Measurements from ENCODE around the gene CSTPP1.
"Not testable (repeated sequence)": the region's sequence is repeated elsewhere in the genome, so short reads cannot be mapped to it uniquely, and the experiment has no call there.

Gene CSTPP1

DNA sequence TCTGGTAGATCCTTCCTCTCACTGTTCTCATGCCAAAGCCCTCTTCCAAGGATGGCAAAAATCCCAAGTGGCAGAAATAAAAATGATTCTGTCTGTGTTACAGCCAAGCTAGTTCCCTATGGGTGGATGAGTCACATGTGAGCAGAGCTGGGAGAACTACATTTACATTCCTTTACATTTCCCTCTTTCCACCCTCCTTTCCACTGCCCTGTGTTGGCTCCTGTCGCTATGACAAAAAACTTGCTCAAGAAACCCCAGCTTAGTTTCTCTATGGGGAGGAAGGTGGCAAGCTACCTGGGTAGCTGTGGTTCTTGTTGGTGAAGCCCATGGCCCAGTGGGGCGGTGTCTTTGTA is 268.1 kb downstream of the CSTPP1 start:
- no peak overlapping the region for H3K4me3 ChIP-seq (ENCODE audit: low read depth in 1 of 2, low read length in 2 of 2)
- no peaks in the 10 kb centered on the region for H4K20me1 ChIP-seq (ENCODE audit: insufficient read depth, low read length)
- H3K27ac ChIP-seq (ENCODE audit: low read length) = no peak overlapping the region
- DNase-seq = no peak
- no peaks in the 10 kb centered on the region for H3K79me2 ChIP-seq (ENCODE audit: insufficient read depth, low read length)
- H3K36me3 ChIP-seq (ENCODE audit: insufficient read depth, low read length) = no peaks in the 10 kb centered on the region
- ATAC-seq (ENCODE audit: insufficient read depth, low read depth) = no peak
- no peaks in the 10 kb centered on the region for H3K4me1 ChIP-seq (ENCODE audit: insufficient read depth, low read length)
- H3K4me2 ChIP-seq (ENCODE audit: insufficient read depth, low read length) = no peak overlapping the region
- no peaks in the 10 kb centered on the region for H3K27me3 ChIP-seq (ENCODE audit: insufficient read depth, low read length, poor library complexity)
- no peak overlapping the region for H3K9ac ChIP-seq (ENCODE audit: low read depth, low read length)
- no peak overlapping the region for H2AFZ ChIP-seq (ENCODE audit: low read depth, low read length)
- TF ChIP-seq, protein P1, sequence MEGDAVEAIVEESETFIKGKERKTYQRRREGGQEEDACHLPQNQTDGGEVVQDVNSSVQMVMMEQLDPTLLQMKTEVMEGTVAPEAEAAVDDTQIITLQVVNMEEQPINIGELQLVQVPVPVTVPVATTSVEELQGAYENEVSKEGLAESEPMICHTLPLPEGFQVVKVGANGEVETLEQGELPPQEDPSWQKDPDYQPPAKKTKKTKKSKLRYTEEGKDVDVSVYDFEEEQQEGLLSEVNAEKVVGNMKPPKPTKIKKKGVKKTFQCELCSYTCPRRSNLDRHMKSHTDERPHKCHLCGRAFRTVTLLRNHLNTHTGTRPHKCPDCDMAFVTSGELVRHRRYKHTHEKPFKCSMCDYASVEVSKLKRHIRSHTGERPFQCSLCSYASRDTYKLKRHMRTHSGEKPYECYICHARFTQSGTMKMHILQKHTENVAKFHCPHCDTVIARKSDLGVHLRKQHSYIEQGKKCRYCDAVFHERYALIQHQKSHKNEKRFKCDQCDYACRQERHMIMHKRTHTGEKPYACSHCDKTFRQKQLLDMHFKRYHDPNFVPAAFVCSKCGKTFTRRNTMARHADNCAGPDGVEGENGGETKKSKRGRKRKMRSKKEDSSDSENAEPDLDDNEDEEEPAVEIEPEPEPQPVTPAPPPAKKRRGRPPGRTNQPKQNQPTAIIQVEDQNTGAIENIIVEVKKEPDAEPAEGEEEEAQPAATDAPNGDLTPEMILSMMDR (IDR thresholded peaks at IDR 0.05; ENCODE audit: borderline replicate concordance, extremely low read depth, low read length, poor library complexity, severe bottlenecking) = no peak
- TF ChIP-seq EZH2 (IDR thresholded peaks at IDR 0.05; ENCODE audit: borderline replicate concordance, low read depth, low read length, severe bottlenecking) = no peak
- no peaks in the 10 kb centered on the region for H3K9me3 ChIP-seq (ENCODE audit: insufficient read depth, low read length, severe bottlenecking)

DNA sequence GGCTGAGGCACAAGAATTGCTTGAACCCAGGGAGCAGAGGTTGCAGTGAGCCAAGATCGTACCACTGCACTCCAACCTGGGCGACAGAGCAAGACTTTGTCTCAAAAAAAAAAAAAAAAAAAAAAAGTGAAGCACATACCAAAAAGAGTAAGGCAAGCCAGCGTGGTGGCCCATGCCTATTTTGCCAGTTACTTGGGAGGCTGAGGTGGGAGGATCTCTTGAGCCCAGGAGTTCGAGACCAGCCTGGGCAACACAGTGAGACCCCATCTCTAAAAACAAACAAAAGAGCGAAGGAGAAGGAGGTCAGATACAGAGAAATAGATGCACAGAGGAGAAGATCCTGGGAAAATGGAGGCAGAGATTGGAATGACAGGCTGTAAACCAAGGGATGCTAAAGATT is 270.0 kb downstream of the CSTPP1 start:
- H3K79me2 ChIP-seq (ENCODE audit: insufficient read depth, low read length); H3K36me3 ChIP-seq (ENCODE audit: insufficient read depth, low read length); H3K4me2 ChIP-seq (ENCODE audit: insufficient read depth, low read length); DNase-seq; H3K9me3 ChIP-seq (ENCODE audit: insufficient read depth, low read length, severe bottlenecking); H2AFZ ChIP-seq (ENCODE audit: low read depth, low read length); H3K4me3 ChIP-seq (ENCODE audit: low read depth in 1 of 2, low read length in 2 of 2); ATAC-seq (ENCODE audit: insufficient read depth, low read depth); H3K27ac ChIP-seq (ENCODE audit: low read length); H3K9ac ChIP-seq (ENCODE audit: low read depth, low read length); H4K20me1 ChIP-seq (ENCODE audit: insufficient read depth, low read length); H3K4me1 ChIP-seq (ENCODE audit: insufficient read depth, low read length); H3K27me3 ChIP-seq (ENCODE audit: insufficient read depth, low read length, poor library complexity): not testable (repeated sequence)

DNA sequence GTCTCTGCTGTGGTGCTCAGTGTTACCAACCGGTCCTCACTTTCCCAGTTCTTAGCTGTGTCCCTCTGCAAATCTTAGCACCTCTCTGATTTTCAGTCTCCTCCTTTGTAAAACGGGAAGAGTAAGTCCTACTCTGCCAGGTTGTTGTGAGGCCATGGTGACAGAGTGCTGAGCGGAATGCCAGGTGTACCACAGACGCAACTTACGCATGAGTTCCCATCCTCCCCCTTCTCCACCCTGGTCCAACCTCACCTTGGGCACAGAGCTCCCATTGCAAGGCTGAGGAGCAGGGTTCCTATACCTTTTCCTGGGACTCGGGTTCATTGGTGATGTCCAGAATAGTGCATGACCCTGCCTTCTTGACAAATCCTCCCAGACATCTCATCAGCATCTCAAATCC is 270.9 kb downstream of the CSTPP1 start:
- TF ChIP-seq, protein P1 (IDR thresholded peaks at IDR 0.05; ENCODE audit: borderline replicate concordance, extremely low read depth, low read length, poor library complexity, severe bottlenecking) = no peak
- TF ChIP-seq EZH2 (IDR thresholded peaks at IDR 0.05; ENCODE audit: borderline replicate concordance, low read depth, low read length, severe bottlenecking) = no peak
- Histone ChIP-seq H3K79me2 (ENCODE audit: insufficient read depth, low read length) (no peaks in the 10 kb centered on the region), H2AFZ (ENCODE audit: low read depth, low read length) (no peak overlapping the region), H3K9me3 (ENCODE audit: insufficient read depth, low read length, severe bottlenecking) (no peaks in the 10 kb centered on the region), H3K27ac (ENCODE audit: low read length) (no peak overlapping the region), H4K20me1 (ENCODE audit: insufficient read depth, low read length) (no peaks in the 10 kb centered on the region), H3K4me2 (ENCODE audit: insufficient read depth, low read length) (no peak overlapping the region), H3K4me3 (ENCODE audit: low read depth in 1 of 2, low read length in 2 of 2) (no peak overlapping the region), H3K27me3 (ENCODE audit: insufficient read depth, low read length, poor library complexity) (no peaks in the 10 kb centered on the region), H3K4me1 (ENCODE audit: insufficient read depth, low read length) (no peaks in the 10 kb centered on the region), H3K9ac (ENCODE audit: low read depth, low read length) (no peak overlapping the region), H3K36me3 (ENCODE audit: insufficient read depth, low read length) (no peaks in the 10 kb centered on the region)
- ATAC-seq (ENCODE audit: insufficient read depth, low read depth) (no peak), DNase-seq (no peak)

DNA sequence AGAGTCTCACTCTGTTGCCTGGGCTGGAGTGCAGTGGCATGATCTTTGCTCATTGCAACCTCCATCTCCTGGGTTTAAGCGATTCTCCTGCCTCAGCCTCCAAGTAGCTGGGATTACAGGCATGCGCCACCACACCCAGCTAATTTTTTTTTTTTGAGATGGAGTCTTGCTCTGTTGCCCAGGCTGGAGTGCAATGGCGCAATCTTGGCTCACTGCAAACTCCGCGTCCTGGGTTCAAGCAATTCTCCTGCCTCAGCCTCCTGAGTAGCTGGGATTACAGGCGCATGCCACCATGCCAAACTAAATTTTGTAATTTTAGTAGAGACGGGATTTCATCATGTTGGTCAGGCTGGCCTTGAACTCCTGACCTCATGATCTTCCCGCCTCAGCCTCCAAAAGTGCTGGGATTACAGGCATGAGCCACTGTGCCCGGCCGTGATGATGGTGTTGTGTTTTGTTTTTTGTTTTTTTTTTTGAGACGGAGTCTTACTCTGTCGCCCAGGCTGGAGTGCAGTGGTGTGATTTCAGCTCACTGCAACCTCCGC is 271.5 kb downstream of the CSTPP1 start:
- H3K36me3 ChIP-seq (ENCODE audit: insufficient read depth, low read length); H3K9ac ChIP-seq (ENCODE audit: low read depth, low read length); H3K4me3 ChIP-seq (ENCODE audit: low read depth in 1 of 2, low read length in 2 of 2); H3K79me2 ChIP-seq (ENCODE audit: insufficient read depth, low read length); ATAC-seq (ENCODE audit: insufficient read depth, low read depth); H3K9me3 ChIP-seq (ENCODE audit: insufficient read depth, low read length, severe bottlenecking); H3K4me2 ChIP-seq (ENCODE audit: insufficient read depth, low read length); H3K4me1 ChIP-seq (ENCODE audit: insufficient read depth, low read length); H2AFZ ChIP-seq (ENCODE audit: low read depth, low read length); H3K27me3 ChIP-seq (ENCODE audit: insufficient read depth, low read length, poor library complexity); DNase-seq; H4K20me1 ChIP-seq (ENCODE audit: insufficient read depth, low read length); H3K27ac ChIP-seq (ENCODE audit: low read length): not testable (repeated sequence)

Data from DND-41 (cell line).